Skin of body (tissue), 2 donors: Measurements from ENCODE around the gene TRMT1. TPM values are rescaled to one million over a fixed set of nuclear protein-coding genes. Genes with fewer than 3 reads are reported as not detected.

ENCODE experiments used
- DNase-seq: peaks from one replicate; lab custom pipeline; 2025; lab: John Stamatoyannopoulos, UW
- total RNA-seq: library from RNA; depleted of rRNA; stranded (reverse); fragments of >200 nt; gene quantifications from one replicate; pipeline ENCODE4 v1.2.3, GENCODE V29; 2014

Gene TRMT1
- total RNA-seq, 1 donor from 2014 or later = 16.9 TPM

GRCh38 chr19:13127051-13127450 lies 10.5 kb upstream of the TRMT1 start:
- DNase-seq = no peak

- no peak for DNase-seq
Observed at GRCh38 chr19:13122980-13123957, 6.7 kb upstream of the TRMT1 start.

- DNase-seq = no peak
Observed at GRCh38 chr19:13122275-13122878, 5.8 kb upstream of the TRMT1 start.

- no peak for DNase-seq
Observed at GRCh38 chr19:13121551-13122274, 5.2 kb upstream of the TRMT1 start.

GRCh38 chr19:13120817-13121216 lies 4.3 kb upstream of the TRMT1 start:
- DNase-seq = no peak

- DNase-seq = no peak
Observed at GRCh38 chr19:13120031-13120430, 3.5 kb upstream of the TRMT1 start.

GRCh38 chr19:13119627-13120026 lies 3.1 kb upstream of the TRMT1 start:
- DNase-seq = no peak

- no peak for DNase-seq
Observed at GRCh38 chr19:13118424-13119193, 2.1 kb upstream of the TRMT1 start.

GRCh38 chr19:13117772-13118423 lies 1.4 kb upstream of the TRMT1 start, which contains the start of gene NACC1:
TSS of gene NACC1 (plus strand) at chr19:13118264. CDS start at chr19:13135208, 16,944 bp downstream.
- peak; percentile 86 for DNase-seq

GRCh38 chr19:13117176-13117771 lies 734 bp upstream of the TRMT1 start:
- peak; percentile 27 for DNase-seq

- DNase-seq = no peak
Observed at GRCh38 chr19:13115936-13116281, 631 bp downstream of the TRMT1 start.

GRCh38 chr19:13112555-13112954 lies 4.0 kb downstream of the TRMT1 start:
- no peak for DNase-seq

GRCh38 chr19:13110099-13110610 lies 6.4 kb downstream of the TRMT1 start:
- DNase-seq = no peak

- DNase-seq = no peak
Observed at GRCh38 chr19:13109361-13110098, 7.0 kb downstream of the TRMT1 start.

GRCh38 chr19:13104848-13105711 lies 11.5 kb downstream of the TRMT1 start:
- DNase-seq = no peak

GRCh38 chr19:13104360-13104847 lies 12.1 kb downstream of the TRMT1 start:
- no peak for DNase-seq

- no peak for DNase-seq
Observed at GRCh38 chr19:13103581-13104359, 12.8 kb downstream of the TRMT1 start.
